GM18867 (cell line): Measurements from ENCODE around the gene GARRE1.

Experiments
- ATAC-seq: cut with Tn5 transposase; IDR thresholded peaks from one replicate; pipeline ENCODE4 v1.9.1; 2021; ENCODE audit warnings: mild to moderate bottlenecking, moderate library complexity; ENCODE audit not compliant: unreplicated experiment

GARRE1 gene

GRCh38 chr19:34288381-34288780 lies 34.0 kb downstream of the GARRE1 start:
- no peak for ATAC-seq

- ATAC-seq = no peak
Measured at GRCh38 chr19:34291235-34291634, 36.9 kb downstream of the GARRE1 start.

DNA sequence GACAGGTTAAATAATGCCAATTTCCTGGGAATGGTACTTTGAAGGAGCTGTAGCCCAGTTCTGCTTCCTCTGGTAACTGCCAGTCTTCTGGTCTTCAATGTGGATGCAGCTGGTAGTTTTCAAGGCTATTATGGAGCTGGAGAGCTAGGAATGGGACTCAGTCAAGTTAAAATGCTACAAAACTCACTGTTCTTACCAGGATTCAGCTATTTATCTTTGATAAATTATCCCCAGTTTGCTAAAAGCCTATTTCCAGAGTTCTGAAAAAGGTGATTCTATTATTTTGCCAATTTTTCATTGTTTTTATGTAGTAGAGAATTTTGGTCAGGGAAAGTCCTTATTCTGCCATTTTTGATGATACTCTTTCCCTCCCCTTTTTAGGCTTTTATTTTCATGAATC lies 40.7 kb downstream of the GARRE1 start:
- ATAC-seq = no peak

DNA sequence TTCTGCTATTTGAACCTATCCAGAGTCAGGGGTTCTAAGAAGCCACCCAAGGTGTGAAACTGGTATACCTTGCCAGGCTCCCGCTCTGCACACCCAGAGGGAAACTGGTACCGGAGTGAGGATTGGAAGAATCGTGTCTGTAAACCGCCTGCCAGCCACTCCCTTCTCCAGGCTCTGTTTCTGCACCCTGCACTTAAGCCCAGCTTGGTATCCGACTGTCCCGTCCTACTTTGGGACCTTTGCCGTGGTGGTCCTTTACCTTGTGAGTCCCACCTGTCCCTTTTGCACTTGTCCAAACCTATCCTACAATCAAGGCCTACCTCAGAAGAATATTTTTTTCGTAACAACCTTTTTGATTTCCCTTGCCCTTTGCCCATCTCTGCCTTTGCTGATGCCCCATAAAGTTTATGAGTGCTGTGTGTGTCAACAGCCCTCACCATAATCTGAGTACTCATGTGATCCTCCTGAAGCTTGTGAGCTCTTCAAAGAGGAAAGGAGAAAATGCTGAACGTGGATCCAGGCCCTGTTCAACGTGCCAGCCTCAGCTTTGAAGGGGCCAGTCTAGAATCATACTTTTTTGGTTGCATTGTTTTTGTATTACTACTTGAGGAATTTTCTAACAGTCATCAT lies 44.7 kb downstream of the GARRE1 start:
- ATAC-seq = no peak

DNA sequence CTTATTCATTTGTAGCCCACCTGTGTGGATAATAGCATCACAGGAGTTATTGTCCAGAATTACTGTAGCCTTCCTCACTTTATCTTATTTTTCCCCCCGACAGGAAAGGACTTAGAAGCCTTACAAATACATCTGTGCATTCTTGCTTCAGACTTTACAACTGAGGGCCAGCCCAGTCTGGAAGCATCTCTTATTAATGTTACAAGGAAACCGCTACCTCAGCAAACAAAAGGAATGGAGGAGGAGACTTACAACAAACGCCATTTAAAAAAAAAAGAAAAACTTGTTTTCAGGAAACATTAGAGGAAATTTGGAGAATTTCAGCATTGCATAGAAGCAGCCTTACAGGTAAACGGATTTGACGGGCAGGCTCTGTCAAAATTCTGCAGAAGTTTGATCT lies 45.2 kb downstream of the GARRE1 start:
- ATAC-seq = no peak

DNA sequence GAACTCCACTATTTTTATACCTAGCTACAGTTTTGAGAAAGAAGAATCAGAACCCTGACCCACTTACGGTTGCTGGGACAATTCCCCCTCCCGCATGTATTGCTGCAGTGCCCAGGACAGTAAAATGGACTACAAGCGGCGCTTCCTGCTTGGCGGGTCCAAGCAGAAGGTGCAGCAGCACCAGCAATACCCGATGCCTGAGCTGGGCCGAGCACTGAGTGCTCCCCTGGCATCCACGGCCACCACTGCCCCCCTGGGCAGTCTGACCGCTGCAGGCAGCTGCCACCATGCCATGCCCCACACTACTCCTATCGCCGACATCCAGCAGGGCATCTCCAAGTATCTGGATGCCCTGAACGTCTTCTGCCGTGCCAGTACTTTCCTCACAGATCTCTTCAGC lies 46.0 kb downstream of the GARRE1 start:
- no peak for ATAC-seq

GRCh38 chr19:34300962-34301361 lies 46.6 kb downstream of the GARRE1 start:
- no peak for ATAC-seq
